ENCODE results near the gene EFCAB6. TPM values are rescaled to one million over a fixed set of nuclear protein-coding genes. Genes with fewer than 3 reads are reported as not detected.

The EFCAB6 gene
- polyA plus RNA-seq, 12 donors, result 0.58 to 1.6 (median 1.2) TPM; not detected in 2

DNA sequence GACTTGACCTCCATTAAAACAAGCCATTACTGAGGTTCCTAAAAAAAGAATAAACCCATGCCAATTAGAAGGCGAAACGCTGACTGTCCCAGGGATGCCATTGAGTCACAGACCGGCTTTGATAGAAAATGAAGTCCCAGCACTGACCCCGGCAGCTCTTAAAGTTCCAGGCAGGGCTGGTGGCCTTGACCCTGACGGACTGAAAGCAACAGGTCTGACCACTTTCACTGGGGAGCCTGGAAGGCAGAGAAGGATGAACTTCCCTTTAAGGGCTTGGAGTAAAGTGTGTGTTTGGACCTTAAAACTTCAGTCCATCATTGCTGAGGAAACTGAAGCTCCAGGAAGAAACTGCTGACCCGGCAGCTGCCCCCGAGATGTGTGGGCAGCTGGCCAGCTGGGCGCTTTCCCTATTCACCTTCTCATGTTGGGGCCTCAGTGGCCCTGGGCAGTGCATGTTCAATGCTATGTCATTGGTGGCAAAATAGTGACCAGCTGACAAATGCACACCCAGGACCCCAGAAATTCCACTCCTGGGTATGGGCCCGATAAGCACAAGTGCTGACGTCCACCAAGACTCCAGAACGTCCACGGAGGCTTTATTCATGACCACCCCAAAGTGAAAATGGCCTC is 18.9 kb upstream of the EFCAB6 start:
- no peak for DNase-seq

GRCh38 chr22:43829904-43830851 is 18.1 kb upstream of the EFCAB6 start:
- no peak for DNase-seq

GRCh38 chr22:43828998-43829782 is 17.1 kb upstream of the EFCAB6 start:
- DNase-seq, result peak; percentile 58

GRCh38 chr22:43828725-43828997 is 16.6 kb upstream of the EFCAB6 start:
- no peak for DNase-seq

DNA sequence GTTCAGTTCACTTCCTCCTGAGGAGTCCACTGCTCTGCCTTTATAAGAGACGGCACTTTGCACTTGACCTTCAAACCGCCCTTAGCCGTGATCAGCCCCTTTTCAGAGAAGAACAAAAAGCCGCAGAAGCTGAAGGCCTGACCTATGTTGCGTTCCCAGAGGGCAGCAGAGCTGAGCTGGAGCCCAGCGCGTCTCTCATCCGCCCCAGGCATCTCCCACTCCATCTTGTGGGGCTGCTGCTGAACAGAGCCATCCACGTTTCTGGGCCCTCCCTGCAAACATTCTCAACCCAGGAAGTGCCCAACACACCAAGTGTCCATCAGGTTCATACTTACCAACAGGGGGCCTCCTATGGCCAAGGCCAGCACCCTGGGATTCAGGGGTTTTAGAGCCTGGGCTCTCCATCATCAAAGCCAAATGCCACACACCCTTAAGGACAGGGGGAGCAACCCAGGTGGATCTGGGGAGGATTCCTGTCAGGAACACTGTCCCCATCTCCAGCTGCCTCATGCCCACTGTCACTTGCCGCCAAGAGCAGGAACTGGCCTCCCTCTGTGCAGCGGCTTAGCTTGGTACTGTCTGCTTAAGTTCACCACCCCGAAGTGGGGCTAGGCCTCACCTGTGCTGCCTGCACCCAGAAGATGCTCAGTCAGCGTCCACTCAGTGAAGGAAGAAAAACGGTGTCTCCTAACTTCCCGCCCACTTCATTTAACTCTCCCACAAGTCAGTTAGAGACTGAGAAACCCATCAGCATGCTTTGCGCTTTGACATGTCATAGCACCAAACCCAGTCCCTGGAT is 16.0 kb upstream of the EFCAB6 start:
- DNase-seq, result no peak

- no peak for DNase-seq
Measured at GRCh38 chr22:43827003-43827735, 15.1 kb upstream of the EFCAB6 start.

GRCh38 chr22:43826142-43827002 is 14.3 kb upstream of the EFCAB6 start:
- DNase-seq, result no peak

DNA sequence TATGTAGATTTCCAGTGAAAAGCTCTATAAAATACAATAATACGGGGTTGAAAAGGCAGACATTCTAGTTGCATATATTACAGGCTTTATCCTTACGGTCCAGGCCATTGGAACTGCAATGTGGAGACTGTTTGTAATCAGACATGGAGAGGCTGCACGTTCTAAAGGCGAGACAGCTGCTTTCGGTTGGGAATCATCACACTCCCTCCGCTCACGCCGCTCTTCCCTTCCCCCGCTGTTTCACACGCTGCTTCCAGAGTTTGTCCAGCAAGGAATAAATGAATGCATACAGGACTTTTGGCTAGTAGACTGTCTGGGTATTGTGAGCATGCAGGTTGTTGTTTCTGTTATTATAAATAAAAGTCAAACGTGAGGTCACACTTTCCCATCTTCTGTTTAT is 13.5 kb upstream of the EFCAB6 start:
- no peak for DNase-seq

DNA sequence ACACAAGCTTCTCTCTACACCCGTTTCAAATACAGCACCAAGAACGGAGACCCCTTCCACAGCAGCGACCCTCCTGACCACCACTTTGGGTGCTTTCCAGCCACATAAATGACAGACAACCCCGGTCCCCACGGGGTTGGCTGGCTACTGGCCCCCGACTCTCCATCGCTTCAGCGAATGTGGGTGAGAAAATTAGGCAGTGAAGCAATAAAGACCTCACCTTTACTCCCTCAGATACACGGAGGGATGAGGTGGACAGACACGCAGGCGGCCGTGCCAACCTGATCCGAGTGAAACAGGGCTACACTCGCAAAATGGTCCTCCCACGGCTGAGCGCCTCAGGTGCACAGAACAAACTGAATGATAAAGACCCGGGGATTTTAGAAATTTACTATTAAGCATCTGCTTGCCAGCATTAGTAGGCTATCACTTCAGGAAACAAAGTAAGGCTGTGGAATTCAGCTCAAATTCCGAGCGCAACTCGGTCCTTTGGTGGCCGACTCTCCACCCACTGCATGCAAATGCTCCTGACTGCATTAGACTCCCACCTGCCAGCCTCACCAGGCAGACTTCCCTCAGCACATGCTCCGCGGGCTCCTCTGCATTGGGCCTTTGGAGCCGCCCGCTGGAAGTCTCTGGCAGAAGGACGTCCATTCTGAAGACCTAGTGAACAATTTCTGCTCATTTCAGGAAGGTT is 12.8 kb upstream of the EFCAB6 start:
- DNase-seq, result no peak

GRCh38 chr22:43823911-43824665 is 12.0 kb upstream of the EFCAB6 start:
- no peak for DNase-seq

DNA sequence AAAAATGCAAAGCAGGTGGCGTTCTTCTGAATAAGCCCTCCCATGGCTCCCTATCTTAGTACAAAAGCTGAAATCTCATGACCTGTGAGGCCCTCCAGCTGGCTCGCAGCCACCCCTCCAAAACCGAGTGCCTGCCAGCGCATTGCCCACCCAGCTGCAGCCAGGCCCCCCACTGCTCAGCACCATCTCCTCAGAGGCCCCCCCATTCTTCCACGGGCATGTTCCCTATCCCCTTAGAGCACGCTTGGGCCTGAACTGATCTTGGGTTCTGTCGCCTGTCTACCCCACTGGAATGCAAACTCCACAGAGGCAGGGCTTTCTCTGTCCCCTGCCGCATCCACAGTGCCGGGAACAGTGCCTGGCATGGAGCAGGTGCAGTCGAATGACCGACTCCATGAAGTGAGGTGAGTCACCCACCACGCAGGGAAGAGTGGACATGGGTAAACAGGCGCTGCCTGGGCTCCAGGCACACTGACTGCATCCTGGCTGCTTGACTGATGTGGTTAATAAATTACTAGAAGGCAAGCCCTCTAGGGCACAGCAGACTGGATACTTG is 11.3 kb upstream of the EFCAB6 start:
- DNase-seq, result no peak

DNA sequence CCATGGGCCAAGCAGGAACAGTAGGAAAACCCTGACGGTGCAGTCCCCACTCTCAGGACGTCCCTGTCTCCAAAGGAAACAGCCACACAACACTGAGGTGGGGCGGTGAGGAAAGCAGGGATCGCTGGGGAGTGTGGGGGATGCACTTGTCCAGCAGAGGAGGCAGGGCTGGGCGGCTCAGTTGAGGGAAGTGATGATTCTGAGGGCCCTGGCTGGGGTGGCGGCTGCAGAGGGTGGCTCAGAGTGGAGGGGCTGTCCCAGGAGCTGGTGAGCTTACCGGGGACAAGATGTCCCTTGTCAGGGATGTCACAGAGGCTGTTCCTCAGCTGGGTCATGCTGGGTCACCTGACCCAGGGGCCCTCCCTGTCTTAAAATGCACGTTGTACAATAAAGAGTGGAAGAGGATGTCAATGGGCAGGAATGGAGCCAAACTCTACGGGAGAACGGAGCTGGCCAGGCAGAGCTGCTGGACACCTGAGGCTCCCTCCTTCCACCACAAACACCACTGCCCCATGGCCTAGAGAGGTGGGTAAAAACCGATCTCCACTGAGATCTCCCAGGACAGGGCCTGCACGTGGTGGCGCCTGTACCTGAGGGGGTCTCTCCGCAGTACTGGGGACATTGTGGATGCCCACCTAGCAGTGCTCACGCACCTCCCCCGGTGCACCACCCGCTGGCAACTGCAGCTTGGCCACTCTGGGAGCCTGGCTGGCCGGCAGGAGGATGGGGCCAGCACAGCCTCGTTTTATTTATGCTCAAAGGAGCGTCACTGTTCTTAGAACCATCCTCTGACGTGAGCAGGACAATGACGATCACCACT is 9.7 kb upstream of the EFCAB6 start:
- no peak for DNase-seq

- DNase-seq, result no peak
Measured at GRCh38 chr22:43820651-43821305, 8.7 kb upstream of the EFCAB6 start.

- no peak for DNase-seq
Measured at GRCh38 chr22:43819931-43820640, 8.0 kb upstream of the EFCAB6 start.

DNA sequence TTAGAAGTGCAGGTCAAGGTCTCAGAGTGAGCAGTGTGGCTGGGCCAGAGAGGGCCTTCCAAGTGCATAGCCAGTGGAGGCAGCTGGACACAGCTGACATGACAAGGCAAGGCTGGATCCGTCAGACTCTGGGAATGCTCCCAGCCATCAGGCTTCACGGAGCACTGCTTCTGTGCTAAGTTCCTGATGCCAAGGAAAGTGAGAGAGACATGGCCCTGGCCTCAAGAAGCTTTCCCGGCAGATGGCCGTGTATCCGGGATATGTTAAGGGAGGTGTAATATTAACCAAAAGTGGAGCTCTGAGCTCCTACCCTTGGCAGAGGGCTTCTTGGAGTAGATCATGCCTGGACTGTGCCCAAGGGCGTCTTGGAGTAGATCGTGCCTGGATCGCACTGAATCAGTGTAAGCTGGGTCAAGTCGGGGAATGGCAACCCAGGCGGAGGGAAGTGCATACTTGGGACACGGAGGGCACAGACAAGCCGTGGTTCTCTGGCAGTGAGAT is 7.4 kb upstream of the EFCAB6 start:
- DNase-seq, result no peak

- no peak for DNase-seq
Measured at GRCh38 chr22:43818981-43819380, 6.9 kb upstream of the EFCAB6 start.
